Endothelial cell (in vitro differentiated cells): Measurements from ENCODE around the gene RPUSD1. TPM values are rescaled to one million over a fixed set of nuclear protein-coding genes. Genes with fewer than 3 reads are reported as not detected.
"Not testable (repeated sequence)": the region's sequence is repeated elsewhere in the genome, so short reads cannot be mapped to it uniquely, and the experiment has no call there.

Experiments
- DNase-seq: peaks from one replicate; pipeline ENCODE4 v3.0.0; 2021; ENCODE audit warnings: low spot score
- H3K27ac Mint-ChIP-seq: one replicate; pipeline ENCODE4 v1.8.0; 2021; ENCODE audit warnings: mixed read lengths, inconsistent platforms; ENCODE audit not compliant: unreplicated experiment
- H3K27me3 Mint-ChIP-seq: one replicate; pipeline ENCODE4 v1.8.0; 2021; ENCODE audit warnings: mild to moderate bottlenecking, moderate library complexity, mixed read lengths, inconsistent platforms; ENCODE audit not compliant: unreplicated experiment
- H3K36me3 Mint-ChIP-seq: one replicate; pipeline ENCODE4 v1.8.0; 2021; ENCODE audit warnings: mild to moderate bottlenecking, low read depth, mixed read lengths, inconsistent platforms; ENCODE audit not compliant: unreplicated experiment
- H3K4me1 Mint-ChIP-seq: one replicate; pipeline ENCODE4 v1.8.0; 2021; ENCODE audit warnings: mild to moderate bottlenecking, mixed read lengths, inconsistent platforms; ENCODE audit not compliant: unreplicated experiment
- H3K4me3 Mint-ChIP-seq: one replicate; pipeline ENCODE4 v1.8.0; 2021; ENCODE audit warnings: mild to moderate bottlenecking, mixed read lengths, inconsistent platforms; ENCODE audit not compliant: unreplicated experiment
- H3K9me3 Mint-ChIP-seq: one replicate; pipeline ENCODE4 v1.8.0; 2021; ENCODE audit warnings: mixed read lengths, inconsistent platforms; ENCODE audit not compliant: unreplicated experiment
- CTCF ChIP-seq: fragments of 200-600 bp; sonication (generic); IDR thresholded peaks from one replicate; pipeline ENCODE4 v1.5.0; 2021; ENCODE audit warnings: antibody characterized with exemption; ENCODE audit not compliant: unreplicated experiment
- long read RNA-seq: library from polyadenylated mRNA; unstranded; transcript quantifications from one replicate; pipeline ENCODE4 v2.0.0, GENCODE V29; 2020; ENCODE audit not compliant: unreplicated experiment
- total RNA-seq: library from RNA; stranded (reverse); fragmentation: NEBNext Ultra II Directional; extraction: Animal tissue kit (Norgen Biotek cat#: 25700); gene quantifications from one replicate; pipeline ENCODE4 v1.2.1, GENCODE V29; 2021; ENCODE audit not compliant: unreplicated experiment

Gene RPUSD1
- total RNA-seq, result 27.6 TPM
- long read RNA-seq, transcript RPUSD1-205 (6 exons, 940 nt), result minor isoform, 5 of 43 reads
- long read RNA-seq, transcript RPUSD1-201 (6 exons, 2,050 nt), result major isoform, 23 of 43 reads
- long read RNA-seq, partial matches to known transcripts, result 1 of 43 reads
- long read RNA-seq, other reads (novel, unspliced or antisense), result 12 of 43 reads

- no peak for DNase-seq
- Mint-ChIP-seq H3K4me3 (peak within 1 kb of the TSS; percentile 95), H3K27me3 (peaks cover 4% of the 10 kb centered on the region), H3K36me3 (peaks cover 7% of the 10 kb centered on the region), H3K4me1 (no peaks in the 10 kb centered on the region), H3K9me3 (no peaks in the 10 kb centered on the region), H3K27ac (peak within 1 kb of the TSS; percentile 48)
- TF ChIP-seq CTCF, result no peak
Observed at GRCh38 chr16:787978-788398, at the start of gene RPUSD1. Gene RPUSD1 (minus strand): TSS chr16:788381. CDS start chr16:787737, 644 bp downstream.

- peaks cover 11% of the 10 kb centered on the region for H3K36me3 Mint-ChIP-seq
- H3K4me1 Mint-ChIP-seq, H3K27me3 Mint-ChIP-seq, H3K9me3 Mint-ChIP-seq, H3K4me3 Mint-ChIP-seq, H3K27ac Mint-ChIP-seq, DNase-seq: not testable (repeated sequence)
Observed at GRCh38 chr16:836822-837221, 48.6 kb upstream of the RPUSD1 start.

- Mint-ChIP-seq H3K4me3 (no peak overlapping the region), H3K27me3 (peaks cover 10% of the 10 kb centered on the region), H3K36me3 (peaks cover 11% of the 10 kb centered on the region), H3K27ac (no peak overlapping the region), H3K4me1 (no peaks in the 10 kb centered on the region), H3K9me3 (no peaks in the 10 kb centered on the region)
- TF ChIP-seq CTCF, result no peak
- no peak for DNase-seq
Observed at GRCh38 chr16:836221-836620, 48.0 kb upstream of the RPUSD1 start.

GRCh38 chr16:835373-835772 lies 47.2 kb upstream of the RPUSD1 start:
- Mint-ChIP-seq H3K4me3 (no peak overlapping the region), H3K36me3 (peaks cover 11% of the 10 kb centered on the region), H3K27ac (no peak overlapping the region), H3K9me3 (no peaks in the 10 kb centered on the region), H3K4me1 (no peaks in the 10 kb centered on the region), H3K27me3 (peaks cover 10% of the 10 kb centered on the region)
- no peak for TF ChIP-seq CTCF
- no peak for DNase-seq

- no peak for TF ChIP-seq CTCF
- DNase-seq, result no peak
- H3K36me3 Mint-ChIP-seq, result peaks cover 8% of the 10 kb centered on the region
- H3K27me3 Mint-ChIP-seq, result peaks cover 12% of the 10 kb centered on the region
- H3K4me3 Mint-ChIP-seq, result no peak overlapping the region
- no peaks in the 10 kb centered on the region for H3K4me1 Mint-ChIP-seq
- H3K27ac Mint-ChIP-seq, result no peak overlapping the region
- H3K9me3 Mint-ChIP-seq, result no peaks in the 10 kb centered on the region
Observed at GRCh38 chr16:833411-833810, 45.2 kb upstream of the RPUSD1 start.
